PC-9 (cell line): ENCODE measurements around the gene RNASE4.

Experiments
- CTCF ChIP-seq: fragments of 200-600 bp; sonication (generic); conservative IDR thresholded peaks from 2 replicates; pipeline ENCODE4 v1.6.1; 2017; ENCODE audit warnings: mixed run types, antibody characterized with exemption, mild to moderate bottlenecking, moderate library complexity
- EZH2 ChIP-seq: fragments of 200-600 bp; sonication (generic); IDR thresholded peaks from 2 replicates; pipeline ENCODE4 v1.8.0; 2017; ENCODE audit warnings: antibody characterized with exemption, low read depth

- no peak for TF ChIP-seq CTCF
- TF ChIP-seq EZH2 = no peak
Observed at GRCh38 chr14:20659813-20660395, 24.5 kb upstream of the RNASE4 start.
